HEK293 (cell line): ENCODE results near the gene KPNA5.
"Not testable (repeated sequence)": the region's sequence is repeated elsewhere in the genome, so short reads cannot be mapped to it uniquely, and the experiment has no call there.

Source experiments
- CTCF ChIA-PET: fragments of 350-600 bp; formaldehyde crosslinking; extraction: SDS; loops from one replicate; lab custom pipeline; 2021; ENCODE audit warnings: antibody characterized with exemption; lab: Yijun Ruan, JAX
- POLR2A ChIA-PET: fragments of 300-600 bp; formaldehyde crosslinking; extraction: SDS; loops from one replicate; lab custom pipeline; 2020; ENCODE audit warnings: antibody characterized with exemption, inconsistent platforms; lab: Yijun Ruan, JAX
- H3K27ac ChIP-seq: fragments of 200-500 bp; sonication (Bioruptor generic); 2 replicates; pipeline ENCODE4 v1.5.1; 2014; ENCODE audit warnings: low read depth, low read length, control low read depth, inconsistent platforms; ENCODE audit errors: extremely low read depth
- H3K36me3 ChIP-seq, 2 experiments: fragments of 200-500 bp in 1 of 2; sonication (Bioruptor generic) in 1 of 2; 1 replicate in 1 of 2; 2 replicates in 1 of 2; pipeline ENCODE4 v1.5.1; 2014 to 2017; ENCODE audit warnings: inconsistent platforms in 2 of 2, low read length in 2 of 2; ENCODE audit not compliant: control insufficient read depth in 2 of 2, insufficient read depth in 1 of 2
- H3K4me1 ChIP-seq: fragments of 200-500 bp; sonication (Bioruptor generic); 2 replicates; pipeline ENCODE4 v1.5.1; 2014; ENCODE audit warnings: mild to moderate bottlenecking, low read length, inconsistent platforms; ENCODE audit not compliant: control insufficient read depth, insufficient read depth
- H3K4me3 ChIP-seq: 2 replicates; pipeline ENCODE4 v1.5.1; 2011; ENCODE audit warnings: low read depth, mild to moderate bottlenecking, control low read depth, low read length, moderate library complexity
- H3K9me3 ChIP-seq: fragments of 200-500 bp; sonication (Bioruptor generic); 2 replicates; pipeline ENCODE4 v1.5.1; 2014; ENCODE audit warnings: low read depth, low read length, inconsistent platforms; ENCODE audit not compliant: control insufficient read depth, insufficient read depth
- KLF16 ChIP-seq: fragments of 450-650 bp; formaldehyde crosslinking; IDR thresholded peaks from 2 replicates; pipeline ENCODE4 v1.5.1; 2017; ENCODE audit warnings: missing biosample characterization, missing genetic modification characterization
- PRDM1 ChIP-seq: fragments of 450-650 bp; formaldehyde crosslinking; IDR thresholded peaks from 2 replicates; pipeline ENCODE4; 2016; ENCODE audit warnings: missing biosample characterization, missing genetic modification characterization
- SCRT1 ChIP-seq: fragments of 450-650 bp; formaldehyde crosslinking; IDR thresholded peaks from 2 replicates; pipeline ENCODE4 v1.5.1; 2016; ENCODE audit warnings: missing biosample characterization, missing genetic modification characterization, borderline replicate concordance
- SCRT2 ChIP-seq: fragments of 450-650 bp; formaldehyde crosslinking; IDR thresholded peaks from 2 replicates; pipeline ENCODE4 v1.5.1; 2016; ENCODE audit warnings: missing biosample characterization, missing genetic modification characterization
- ZBTB20 ChIP-seq: fragments of 450-650 bp; formaldehyde crosslinking; IDR thresholded peaks from 2 replicates; pipeline ENCODE4 v1.5.1; 2016; ENCODE audit warnings: missing biosample characterization, missing genetic modification characterization
- ZFP69B ChIP-seq: fragments of 450-650 bp; formaldehyde crosslinking; IDR thresholded peaks from 2 replicates; pipeline ENCODE4 v1.5.1; 2016; ENCODE audit warnings: missing biosample characterization, missing genetic modification characterization
- ZNF121 ChIP-seq: fragments of 450-650 bp; formaldehyde crosslinking; IDR thresholded peaks from 2 replicates; pipeline ENCODE4 v1.5.1; 2016; ENCODE audit warnings: missing biosample characterization, missing genetic modification characterization
- ZNF146 ChIP-seq: fragments of 450-650 bp; formaldehyde crosslinking; IDR thresholded peaks from 2 replicates; pipeline ENCODE4 v1.5.1; 2016; ENCODE audit warnings: missing biosample characterization, missing genetic modification characterization
- ZNF155 ChIP-seq: fragments of 450-650 bp; formaldehyde crosslinking; IDR thresholded peaks from 2 replicates; pipeline ENCODE4 v1.5.1; 2016; ENCODE audit warnings: missing biosample characterization, missing genetic modification characterization
- ZNF169 ChIP-seq: fragments of 450-650 bp; formaldehyde crosslinking; IDR thresholded peaks from 2 replicates; pipeline ENCODE4 v1.5.1; 2016; ENCODE audit warnings: missing biosample characterization, missing genetic modification characterization
- ZNF174 ChIP-seq: fragments of 450-650 bp; formaldehyde crosslinking; IDR thresholded peaks from 2 replicates; pipeline ENCODE4 v1.5.0; 2017; ENCODE audit warnings: missing biosample characterization, mild to moderate bottlenecking, missing genetic modification characterization
- ZNF239 ChIP-seq: fragments of 450-650 bp; formaldehyde crosslinking; IDR thresholded peaks from 2 replicates; pipeline ENCODE4 v1.5.1; 2016; ENCODE audit warnings: missing biosample characterization, missing genetic modification characterization
- ZNF473 ChIP-seq: fragments of 450-650 bp; formaldehyde crosslinking; IDR thresholded peaks from 2 replicates; pipeline ENCODE4 v1.5.1; 2017; ENCODE audit warnings: missing biosample characterization, missing genetic modification characterization
- ZNF664 ChIP-seq: fragments of 450-650 bp; formaldehyde crosslinking; IDR thresholded peaks from 2 replicates; pipeline ENCODE4 v1.5.1; 2016; ENCODE audit warnings: missing biosample characterization, missing genetic modification characterization
- ZXDB ChIP-seq: fragments of 450-650 bp; formaldehyde crosslinking; IDR thresholded peaks from 2 replicates; pipeline ENCODE4 v1.5.1; 2016; ENCODE audit warnings: missing biosample characterization, missing genetic modification characterization
- TF ChIP-seq, protein P1 (sequence below): fragments of 450-650 bp; formaldehyde crosslinking; IDR thresholded peaks from 2 replicates; pipeline ENCODE4 v1.5.1; 2016; ENCODE audit warnings: missing biosample characterization, missing genetic modification characterization

KPNA5 gene

DNA sequence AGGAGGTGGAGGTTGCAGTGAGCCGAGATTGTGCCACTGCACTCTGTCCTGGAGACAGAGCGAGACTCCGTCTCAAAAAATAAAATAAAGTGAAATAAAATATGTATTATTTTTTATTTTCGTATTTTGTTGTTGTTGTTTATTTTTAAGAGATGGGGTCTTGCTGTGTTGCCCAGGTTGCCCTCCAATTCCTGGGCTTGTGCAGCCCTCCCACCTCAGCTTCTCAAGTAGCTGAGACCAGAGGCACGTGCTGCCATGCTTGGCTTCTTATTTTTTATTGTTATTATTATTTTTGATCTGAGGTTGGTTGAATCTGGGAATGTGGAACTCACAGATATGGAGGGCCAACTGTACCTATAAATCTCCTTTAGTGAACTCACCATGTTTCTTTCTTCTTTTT is 10.1 kb downstream of the KPNA5 start:
- ChIA-PET POLR2A (no interaction called here), CTCF (no interaction called here)
- TF ChIP-seq ZNF121 (tag by site-specific recombination) (peak; percentile 73; the same call in 1 of the 2 replicates), ZFP69B (tag by site-specific recombination) (no peak)
- Histone ChIP-seq H3K4me3 (no peak overlapping the region), H3K4me1 (peaks cover 14% of the 10 kb centered on the region), H3K27ac (no peak overlapping the region), H3K36me3 (peaks cover 13 to 24% of the 10 kb centered on the region in 2 experiments; a peak in 2 of 3 replicates), H3K9me3 (no peaks in the 10 kb centered on the region)

DNA sequence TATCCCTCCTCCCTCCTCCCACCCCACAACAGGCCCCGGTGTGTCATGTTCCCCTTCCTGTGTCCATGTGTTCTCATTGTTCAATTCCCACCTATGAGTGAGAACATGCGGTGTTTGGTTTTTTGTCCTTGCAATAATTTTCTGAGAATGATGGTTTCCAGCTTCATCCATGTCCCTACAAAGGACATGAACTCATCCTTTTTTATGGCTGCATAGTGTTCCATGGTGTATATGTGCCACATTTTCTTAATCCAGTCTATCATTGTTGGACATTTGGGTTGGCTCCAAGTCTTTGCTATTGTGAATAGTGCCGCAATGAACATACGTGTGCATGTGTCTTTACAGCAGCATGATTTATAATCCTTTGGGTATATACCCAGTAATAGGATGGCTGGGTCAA is 11.9 kb downstream of the KPNA5 start:
- CTCF ChIA-PET, H3K9me3 ChIP-seq, H3K4me1 ChIP-seq, H3K27ac ChIP-seq, POLR2A ChIA-PET, H3K4me3 ChIP-seq: not testable (repeated sequence)
- TF ChIP-seq ZNF146 (tag by site-specific recombination), result peak; percentile 93
- peaks cover 13 to 24% of the 10 kb centered on the region in 2 experiments; a peak in 2 of 3 replicates for H3K36me3 ChIP-seq

DNA sequence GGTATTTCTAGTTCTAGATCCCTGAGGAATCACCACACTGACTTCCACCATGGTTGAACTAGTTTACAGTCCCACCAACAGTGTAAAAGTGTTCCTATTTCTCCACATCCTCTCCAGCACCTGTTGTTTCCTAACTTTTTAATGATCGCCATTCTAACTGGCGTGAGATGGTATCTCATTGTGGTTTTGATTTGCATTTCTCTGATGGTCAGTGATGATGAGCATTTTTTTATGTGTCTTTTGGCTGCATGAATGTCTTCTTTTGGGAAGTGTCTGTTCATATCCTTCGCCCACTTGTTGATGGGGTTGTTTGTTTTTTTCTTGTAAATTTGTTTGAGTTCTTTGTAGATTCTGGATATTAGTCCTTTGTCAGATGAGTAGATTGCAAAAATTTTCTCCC is 12.3 kb downstream of the KPNA5 start:
- H3K4me1 ChIP-seq, H3K9me3 ChIP-seq, POLR2A ChIA-PET, H3K27ac ChIP-seq, H3K4me3 ChIP-seq: not testable (repeated sequence)
- CTCF ChIA-PET, result interaction anchor here (0.7 kb wide), 1 partner anchor 10 kb away, joined by 3 read pairs; no protein-coding TSS in a partner anchor
- peaks cover 13 to 24% of the 10 kb centered on the region in 2 experiments; a peak in 2 of 3 replicates for H3K36me3 ChIP-seq
- TF ChIP-seq SCRT2 (tag by site-specific recombination) (peak; percentile 89), SCRT1 (tag by site-specific recombination) (peak; percentile 86)

DNA sequence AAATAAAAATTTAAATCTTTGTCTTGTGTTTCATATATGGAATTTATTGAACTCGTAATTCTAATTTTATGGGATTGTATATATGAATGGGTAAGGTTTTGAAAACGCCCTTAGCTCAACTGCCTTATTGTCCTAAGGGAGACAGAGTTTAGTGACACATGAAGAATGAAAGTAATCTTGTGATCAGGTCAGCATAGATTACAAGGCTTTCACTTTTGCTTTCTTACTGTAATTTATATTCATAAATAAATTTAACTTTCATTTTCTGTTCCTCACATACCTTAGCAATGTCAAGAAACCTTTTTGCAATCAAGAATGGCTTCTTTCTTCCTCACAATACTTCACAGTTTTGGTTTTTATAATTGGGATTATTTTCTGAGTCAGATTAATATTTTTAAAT is 14.4 kb downstream of the KPNA5 start:
- H3K4me1 ChIP-seq, result no peaks in the 10 kb centered on the region
- no peaks in the 10 kb centered on the region for H3K9me3 ChIP-seq
- POLR2A ChIA-PET, result no interaction called here
- H3K36me3 ChIP-seq, result peaks cover 22 to 36% of the 10 kb centered on the region in 2 experiments
- TF ChIP-seq ZNF664, result no peak
- peak; percentile 12; the same call in 1 of the 2 replicates for TF ChIP-seq PRDM1
- H3K27ac ChIP-seq, result no peak overlapping the region
- CTCF ChIA-PET, result interaction anchor here (0.7 kb wide), 1 partner anchor 910 kb away, joined by 3 read pairs; no protein-coding TSS in a partner anchor
- no peak overlapping the region for H3K4me3 ChIP-seq

DNA sequence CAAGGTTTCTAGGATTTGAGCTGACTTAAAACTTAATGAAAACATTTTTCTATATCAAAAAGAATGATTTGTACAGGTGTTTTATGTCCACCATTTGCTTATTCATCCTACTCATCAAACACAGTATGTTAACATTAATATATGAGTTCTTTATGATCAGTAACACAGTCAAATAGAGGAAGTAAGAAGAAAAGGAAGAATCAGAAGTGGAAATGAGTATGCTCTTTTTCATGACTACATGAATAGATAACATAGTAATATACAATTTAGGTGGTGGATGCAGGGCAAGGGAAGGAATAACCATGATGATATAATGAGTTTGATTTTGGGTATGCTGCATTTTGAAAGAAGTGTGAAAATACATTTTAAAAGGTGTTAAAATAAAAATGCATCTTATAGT is 16.5 kb downstream of the KPNA5 start:
- no peaks in the 10 kb centered on the region for H3K4me1 ChIP-seq
- TF ChIP-seq ZNF473 (tag by site-specific recombination) (no peak), ZNF169 (tag by site-specific recombination) (no peak), ZNF155 (tag by site-specific recombination) (no peak), ZNF174 (tag by site-specific recombination) (no peak), ZNF239 (tag by site-specific recombination) (no peak), ZXDB (no peak), ZBTB20 (tag by site-specific recombination) (no peak), KLF16 (tag by site-specific recombination) (no peak)
- TF ChIP-seq, protein P1, sequence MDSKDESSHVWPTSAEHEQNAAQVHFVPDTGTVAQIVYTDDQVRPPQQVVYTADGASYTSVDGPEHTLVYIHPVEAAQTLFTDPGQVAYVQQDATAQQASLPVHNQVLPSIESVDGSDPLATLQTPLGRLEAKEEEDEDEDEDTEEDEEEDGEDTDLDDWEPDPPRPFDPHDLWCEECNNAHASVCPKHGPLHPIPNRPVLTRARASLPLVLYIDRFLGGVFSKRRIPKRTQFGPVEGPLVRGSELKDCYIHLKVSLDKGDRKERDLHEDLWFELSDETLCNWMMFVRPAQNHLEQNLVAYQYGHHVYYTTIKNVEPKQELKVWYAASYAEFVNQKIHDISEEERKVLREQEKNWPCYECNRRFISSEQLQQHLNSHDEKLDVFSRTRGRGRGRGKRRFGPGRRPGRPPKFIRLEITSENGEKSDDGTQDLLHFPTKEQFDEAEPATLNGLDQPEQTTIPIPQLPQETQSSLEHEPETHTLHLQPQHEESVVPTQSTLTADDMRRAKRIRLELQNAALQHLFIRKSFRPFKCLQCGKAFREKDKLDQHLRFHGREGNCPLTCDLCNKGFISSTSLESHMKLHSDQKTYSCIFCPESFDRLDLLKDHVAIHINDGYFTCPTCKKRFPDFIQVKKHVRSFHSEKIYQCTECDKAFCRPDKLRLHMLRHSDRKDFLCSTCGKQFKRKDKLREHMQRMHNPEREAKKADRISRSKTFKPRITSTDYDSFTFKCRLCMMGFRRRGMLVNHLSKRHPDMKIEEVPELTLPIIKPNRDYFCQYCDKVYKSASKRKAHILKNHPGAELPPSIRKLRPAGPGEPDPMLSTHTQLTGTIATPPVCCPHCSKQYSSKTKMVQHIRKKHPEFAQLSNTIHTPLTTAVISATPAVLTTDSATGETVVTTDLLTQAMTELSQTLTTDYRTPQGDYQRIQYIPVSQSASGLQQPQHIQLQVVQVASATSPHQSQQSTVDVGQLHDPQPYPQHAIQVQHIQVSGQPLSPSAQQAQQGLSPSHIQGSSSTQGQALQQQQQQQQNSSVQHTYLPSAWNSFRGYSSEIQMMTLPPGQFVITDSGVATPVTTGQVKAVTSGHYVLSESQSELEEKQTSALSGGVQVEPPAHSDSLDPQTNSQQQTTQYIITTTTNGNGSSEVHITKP, result no peak
- TF ChIP-seq, all 188 proteins: peak for 0
- H3K36me3 ChIP-seq, result peaks cover 25 to 30% of the 10 kb centered on the region in 2 experiments
- no peak overlapping the region for H3K27ac ChIP-seq
- ChIA-PET POLR2A (no interaction called here), CTCF (no interaction called here)
- no peak overlapping the region for H3K4me3 ChIP-seq
- no peaks in the 10 kb centered on the region for H3K9me3 ChIP-seq

DNA sequence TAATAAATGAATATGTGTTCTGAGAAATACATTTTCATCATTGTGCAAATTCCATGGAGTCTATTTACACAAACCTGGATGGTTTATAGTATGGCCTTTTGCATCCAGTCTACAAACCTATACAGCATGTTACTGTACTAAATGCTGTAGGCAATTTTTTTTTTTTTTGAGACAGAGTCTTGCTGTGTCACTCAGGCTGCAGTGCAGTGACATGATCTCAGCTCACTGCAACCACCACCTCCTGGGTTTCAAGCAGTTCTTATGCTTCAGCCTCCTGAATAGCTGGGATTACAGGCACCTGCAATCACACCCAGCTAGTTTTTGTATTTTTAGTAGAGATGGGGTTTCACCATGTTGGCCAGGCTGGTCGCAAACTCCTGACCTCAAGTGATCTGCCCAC is 22.9 kb downstream of the KPNA5 start:
- peaks cover 62 to 67% of the 10 kb centered on the region in 2 experiments for H3K36me3 ChIP-seq
- H3K9me3 ChIP-seq, H3K27ac ChIP-seq, H3K4me3 ChIP-seq, POLR2A ChIA-PET, CTCF ChIA-PET, H3K4me1 ChIP-seq: not testable (repeated sequence)
